ENCODE measurements around the gene HOTAIR. TPM values are rescaled to one million over a fixed set of nuclear protein-coding genes. Genes with fewer than 3 reads are reported as not detected.

HOTAIR gene
- total RNA-seq, 1 experiment from 2014 or later, result 7.9 TPM

GRCh38 chr12:53975064-53975471 is 314 bp upstream of the HOTAIR start:
- Histone ChIP-seq H3F3A (ENCODE audit: insufficient read depth, low read depth) (0 out of 2 replicates have a peak, but pooled peaks cover 5% of the 10 kb centered on the region), H3K36me3 (ENCODE audit: low read depth) (no peaks in the 10 kb centered on the region), H4K20me1 (ENCODE audit: insufficient read depth) (no peaks in the 10 kb centered on the region), H3K27ac (peak overlapping the region; percentile 49; the same call in 1 of the 2 replicates), H3K9me2 (ENCODE audit: insufficient read depth) (no peaks in the 10 kb centered on the region), H2AFZ (peak overlapping the region; percentile 91; the same call in 1 of the 2 replicates), H3K79me2 (ENCODE audit: low read depth) (no peaks in the 10 kb centered on the region), H3K4me1 (replicated peaks; ENCODE audit: insufficient read depth) (no peaks in the 10 kb centered on the region), H3K4me2 (peak overlapping the region; percentile 69), H3K4me3 (peak overlapping the region; percentile 72), H3K27me3 (ENCODE audit: insufficient read depth, low read depth) (no peaks in the 10 kb centered on the region), H3K9me3 (ENCODE audit: insufficient read depth, low read depth) (no peaks in the 10 kb centered on the region)
- no TSS peak for BruUV-seq (replicated peaks)
- intact Hi-C loops (cut with micrococcal nuclease; ENCODE audit: unreplicated experiment), result no loop called here
- no peak for DNase-seq
- CTCF ChIA-PET, result no interaction called here
- POLR2A ChIA-PET (ENCODE audit: unreplicated experiment), result interaction anchor here (0.6 kb wide), 1 partner anchor 872 kb away, joined by 24 read pairs; no protein-coding TSS in a partner anchor
- TF ChIP-seq, protein P1, sequence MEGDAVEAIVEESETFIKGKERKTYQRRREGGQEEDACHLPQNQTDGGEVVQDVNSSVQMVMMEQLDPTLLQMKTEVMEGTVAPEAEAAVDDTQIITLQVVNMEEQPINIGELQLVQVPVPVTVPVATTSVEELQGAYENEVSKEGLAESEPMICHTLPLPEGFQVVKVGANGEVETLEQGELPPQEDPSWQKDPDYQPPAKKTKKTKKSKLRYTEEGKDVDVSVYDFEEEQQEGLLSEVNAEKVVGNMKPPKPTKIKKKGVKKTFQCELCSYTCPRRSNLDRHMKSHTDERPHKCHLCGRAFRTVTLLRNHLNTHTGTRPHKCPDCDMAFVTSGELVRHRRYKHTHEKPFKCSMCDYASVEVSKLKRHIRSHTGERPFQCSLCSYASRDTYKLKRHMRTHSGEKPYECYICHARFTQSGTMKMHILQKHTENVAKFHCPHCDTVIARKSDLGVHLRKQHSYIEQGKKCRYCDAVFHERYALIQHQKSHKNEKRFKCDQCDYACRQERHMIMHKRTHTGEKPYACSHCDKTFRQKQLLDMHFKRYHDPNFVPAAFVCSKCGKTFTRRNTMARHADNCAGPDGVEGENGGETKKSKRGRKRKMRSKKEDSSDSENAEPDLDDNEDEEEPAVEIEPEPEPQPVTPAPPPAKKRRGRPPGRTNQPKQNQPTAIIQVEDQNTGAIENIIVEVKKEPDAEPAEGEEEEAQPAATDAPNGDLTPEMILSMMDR (conservative IDR thresholded peaks at IDR 0.05), result no peak
- no peak for TF ChIP-seq EZH2 (IDR thresholded peaks at IDR 0.05; ENCODE audit: low read depth)

DNA sequence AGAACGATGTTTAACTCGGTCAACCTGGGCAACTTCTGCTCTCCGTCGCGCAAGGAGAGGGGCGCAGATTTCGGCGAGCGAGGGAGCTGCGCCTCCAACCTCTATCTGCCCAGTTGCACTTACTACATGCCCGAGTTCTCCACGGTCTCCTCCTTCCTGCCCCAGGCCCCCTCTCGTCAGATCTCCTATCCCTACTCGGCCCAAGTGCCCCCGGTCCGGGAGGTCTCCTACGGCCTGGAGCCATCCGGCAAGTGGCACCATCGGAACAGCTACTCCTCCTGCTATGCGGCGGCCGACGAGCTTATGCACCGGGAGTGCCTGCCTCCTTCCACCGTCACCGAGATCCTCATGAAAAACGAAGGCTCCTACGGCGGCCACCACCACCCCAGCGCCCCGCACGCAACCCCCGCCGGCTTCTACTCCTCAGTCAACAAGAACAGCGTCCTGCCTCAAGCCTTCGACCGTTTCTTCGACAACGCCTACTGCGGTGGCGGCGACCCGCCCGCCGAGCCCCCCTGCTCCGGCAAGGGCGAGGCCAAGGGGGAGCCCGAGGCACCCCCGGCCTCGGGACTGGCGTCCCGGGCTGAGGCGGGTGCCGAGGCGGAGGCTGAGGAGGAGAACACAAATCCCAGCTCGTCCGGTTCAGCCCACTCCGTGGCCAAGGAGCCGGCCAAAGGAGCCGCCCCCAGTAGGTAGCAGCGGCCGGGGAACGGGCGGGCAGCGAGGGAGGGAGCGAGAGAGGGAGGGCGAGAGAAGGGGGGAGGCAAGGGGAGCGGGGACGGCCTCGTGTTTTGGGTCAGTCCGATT is 1.3 kb downstream of the HOTAIR start:
- CTCF ChIA-PET, result interaction anchor here (0.6 kb wide), 1 partner anchor 22 kb away, joined by 3 read pairs; no protein-coding TSS in a partner anchor
- H3K9me2 ChIP-seq (ENCODE audit: insufficient read depth), result no peaks in the 10 kb centered on the region
- no peaks in the 10 kb centered on the region for H3K9me3 ChIP-seq (ENCODE audit: insufficient read depth, low read depth)
- H3F3A ChIP-seq (ENCODE audit: insufficient read depth, low read depth), result peaks cover 5% of the 10 kb centered on the region; the same call in 1 of the 2 replicates
- no peak overlapping the region for H3K27ac ChIP-seq
- POLR2A ChIA-PET (ENCODE audit: unreplicated experiment), result interaction anchor here (0.6 to 0.7 kb wide), 3 partner anchors 22 to 175 kb away, joined by 3 to 9 read pairs (median 8); no protein-coding TSS in a partner anchor
- BruUV-seq (replicated peaks), result TSS peak; percentile 55
- no peaks in the 10 kb centered on the region for H3K27me3 ChIP-seq (ENCODE audit: insufficient read depth, low read depth)
- intact Hi-C loops (cut with micrococcal nuclease; ENCODE audit: unreplicated experiment), result no loop called here
- H2AFZ ChIP-seq, result peak overlapping the region; percentile 91
- H3K4me1 ChIP-seq (replicated peaks; ENCODE audit: insufficient read depth), result no peaks in the 10 kb centered on the region
- no peaks in the 10 kb centered on the region for H3K79me2 ChIP-seq (ENCODE audit: low read depth)
- no peak for TF ChIP-seq EZH2 (IDR thresholded peaks at IDR 0.05; ENCODE audit: low read depth)
- TF ChIP-seq, protein P1 (conservative IDR thresholded peaks at IDR 0.05), result no peak
- H3K4me2 ChIP-seq, result peak overlapping the region; percentile 69
- H4K20me1 ChIP-seq (ENCODE audit: insufficient read depth), result no peaks in the 10 kb centered on the region
- DNase-seq, result peak in 1 of 2 experiments; percentile 39
- H3K4me3 ChIP-seq, result peak overlapping the region; percentile 72
- H3K36me3 ChIP-seq (ENCODE audit: low read depth), result no peaks in the 10 kb centered on the region

GRCh38 chr12:53972722-53973235 is 2.0 kb downstream of the HOTAIR start, which contains the start of gene HOXC11:
TSS of gene HOXC11 (plus strand) at chr12:53973126. CDS start at chr12:53973242, 116 bp downstream.
- no peak for DNase-seq
- CTCF ChIA-PET, result interaction anchor here (0.6 kb wide), 1 partner anchor 22 kb away, joined by 3 read pairs; no protein-coding TSS in a partner anchor
- H3K4me2 ChIP-seq, result peak within 1 kb of the TSS; percentile 69
- POLR2A ChIA-PET (ENCODE audit: unreplicated experiment), result no interaction called here
- H2AFZ ChIP-seq, result peak within 1 kb of the TSS; percentile 91
- H3K9me2 ChIP-seq (ENCODE audit: insufficient read depth), result no peaks in the 10 kb centered on the region
- no TSS peak for BruUV-seq (replicated peaks)
- intact Hi-C loops (cut with micrococcal nuclease; ENCODE audit: unreplicated experiment), result no loop called here
- no peaks in the 10 kb centered on the region for H3K27me3 ChIP-seq (ENCODE audit: insufficient read depth, low read depth)
- H3K4me3 ChIP-seq, result peak within 1 kb of the TSS; percentile 72
- H4K20me1 ChIP-seq (ENCODE audit: insufficient read depth), result no peaks in the 10 kb centered on the region
- H3F3A ChIP-seq (ENCODE audit: insufficient read depth, low read depth), result peaks cover 5% of the 10 kb centered on the region; the same call in 1 of the 2 replicates
- TF ChIP-seq, protein P1 (conservative IDR thresholded peaks at IDR 0.05), result no peak
- no peak for TF ChIP-seq EZH2 (IDR thresholded peaks at IDR 0.05; ENCODE audit: low read depth)
- 0 out of 2 replicates have a peak, but pooled peaks cover 1% of the 10 kb centered on the region for H3K4me1 ChIP-seq (replicated peaks; ENCODE audit: insufficient read depth)
- no peaks in the 10 kb centered on the region for H3K9me3 ChIP-seq (ENCODE audit: insufficient read depth, low read depth)
- no peak within 1 kb of the TSS for H3K27ac ChIP-seq
- H3K36me3 ChIP-seq (ENCODE audit: low read depth), result no peaks in the 10 kb centered on the region
- no peaks in the 10 kb centered on the region for H3K79me2 ChIP-seq (ENCODE audit: low read depth)

Data from PC-9 (cell line).